IMR-90 (cell line): ENCODE measurements around the gene CASK. TPM values are rescaled to one million over a fixed set of nuclear protein-coding genes. Genes with fewer than 3 reads are reported as not detected.

Experiments
- ATAC-seq: fragments of 200-7000 bp; cut with Tn5 transposase; 2 replicates; pipeline ENCODE4 v1.9.1; 2020; ENCODE audit warnings: low read depth, mild to moderate bottlenecking, moderate library complexity
- BruUV-seq: library from RNA; stranded (reverse); fragments of 400-500 nt; replicated peaks from 2 replicates; lab custom pipeline; 2021; lab: Mats Ljungman, UMichigan
- CTCF ChIA-PET: fragments of 300-600 bp; formaldehyde crosslinking; extraction: SDS; loops from one replicate; lab custom pipeline; 2021; ENCODE audit warnings: antibody characterized with exemption; lab: Yijun Ruan, JAX
- POLR2A ChIA-PET: fragments of 300-600 bp; sonication (Branson Sonifier 250); formaldehyde crosslinking; loops from one replicate; lab custom pipeline; 2022; ENCODE audit warnings: antibody characterized with exemption; ENCODE audit not compliant: unreplicated experiment; lab: Charles Lee
- DNase-seq: peaks from one replicate; pipeline ENCODE4 v3.0.0; 2013
- H2AFZ ChIP-seq: replicated peaks from 2 replicates; pipeline ENCODE3; 2013; ENCODE audit warnings: low read length, mild to moderate bottlenecking; ENCODE audit not compliant: poor library complexity
- H2AK5ac ChIP-seq: 2 replicates; pipeline ENCODE4 v1.6.1; 2013; ENCODE audit warnings: low read depth, low read length, inconsistent platforms
- H2AK9ac ChIP-seq: replicated peaks from 2 replicates; pipeline ENCODE3; 2013; ENCODE audit warnings: mild to moderate bottlenecking, low read depth, low read length, moderate library complexity; ENCODE audit not compliant: poor library complexity
- H2BK120ac ChIP-seq: 2 replicates; pipeline ENCODE4 v1.6.1; 2013; ENCODE audit warnings: low read depth, low read length, inconsistent platforms
- H2BK15ac ChIP-seq: 3 replicates; pipeline ENCODE4 v1.6.1; 2013; ENCODE audit warnings: low read depth, low read length, inconsistent platforms
- H2BK20ac ChIP-seq: 2 replicates; pipeline ENCODE4 v1.6.1; 2013; ENCODE audit warnings: low read depth, mild to moderate bottlenecking, inconsistent platforms, low read length, moderate library complexity
- H2BK5ac ChIP-seq: 2 replicates; pipeline ENCODE4 v1.6.1; 2013; ENCODE audit warnings: mild to moderate bottlenecking, low read depth, low read length, inconsistent platforms; ENCODE audit not compliant: poor library complexity, severe bottlenecking
- H3K14ac ChIP-seq: replicated peaks from 2 replicates; pipeline ENCODE4 v1.6.1; 2013; ENCODE audit warnings: low read depth, low read length, inconsistent platforms
- H3K18ac ChIP-seq: 2 replicates; pipeline ENCODE4 v1.6.1; 2013; ENCODE audit warnings: low read depth, low read length, control low read depth
- H3K23ac ChIP-seq: 2 replicates; pipeline ENCODE4 v1.6.1; 2013; ENCODE audit warnings: low read depth, low read length, inconsistent platforms
- H3K27ac ChIP-seq: 2 replicates; pipeline ENCODE4 v1.5.1; 2013; ENCODE audit warnings: mild to moderate bottlenecking, control low read depth, low read length; ENCODE audit not compliant: insufficient read depth
- H3K27me3 ChIP-seq: 2 replicates; pipeline ENCODE4 v1.6.1; 2013; ENCODE audit warnings: low read length; ENCODE audit not compliant: control insufficient read depth, insufficient read depth
- H3K36me3 ChIP-seq: 2 replicates; pipeline ENCODE4 v1.6.1; 2013; ENCODE audit warnings: low read length, mixed read lengths; ENCODE audit not compliant: control insufficient read depth, insufficient read depth
- H3K4ac ChIP-seq: 2 replicates; pipeline ENCODE4 v1.6.1; 2013; ENCODE audit warnings: low read depth, low read length, inconsistent platforms
- H3K4me1 ChIP-seq: 2 replicates; pipeline ENCODE4 v1.6.1; 2013; ENCODE audit warnings: low read length, mixed read lengths; ENCODE audit not compliant: control insufficient read depth, insufficient read depth
- H3K4me2 ChIP-seq: 2 replicates; pipeline ENCODE4 v1.6.1; 2013; ENCODE audit warnings: low read depth, mild to moderate bottlenecking, control low read depth, low read length, moderate library complexity
- H3K4me3 ChIP-seq: 2 replicates; pipeline ENCODE4 v1.5.1; 2013; ENCODE audit warnings: low read depth, mild to moderate bottlenecking, control low read depth, low read length, moderate library complexity; ENCODE audit not compliant: insufficient read depth
- H3K56ac ChIP-seq: 2 replicates; pipeline ENCODE4 v1.6.1; 2013; ENCODE audit warnings: low read length, inconsistent platforms; ENCODE audit not compliant: insufficient read depth; ENCODE audit errors: extremely low read depth
- H3K79me1 ChIP-seq, 2 experiments: 2 replicates each; pipeline ENCODE4 v1.6.1; 2013; ENCODE audit warnings: low read length in 2 of 2, inconsistent platforms in 1 of 2, low read depth in 1 of 2
- H3K9ac ChIP-seq: 2 replicates; pipeline ENCODE4 v1.6.1; 2013; ENCODE audit warnings: low read depth, low read length, control low read depth
- H3K9me1 ChIP-seq: 2 replicates; pipeline ENCODE4 v1.6.1; 2013; ENCODE audit warnings: low read length, inconsistent platforms; ENCODE audit not compliant: insufficient read depth
- H3K9me3 ChIP-seq: 2 replicates; pipeline ENCODE4 v1.6.1; 2013; ENCODE audit warnings: low read length; ENCODE audit not compliant: control insufficient read depth, insufficient read depth
- H4K20me1 ChIP-seq: 2 replicates; pipeline ENCODE4 v1.6.1; 2013; ENCODE audit warnings: low read length, inconsistent platforms; ENCODE audit not compliant: insufficient read depth
- H4K5ac ChIP-seq: 2 replicates; pipeline ENCODE4 v1.6.1; 2013; ENCODE audit warnings: mild to moderate bottlenecking, low read depth, low read length, control low read depth
- H4K8ac ChIP-seq, 2 experiments: 2 replicates each; pipeline ENCODE4 v1.6.1; 2013; ENCODE audit warnings: low read depth in 2 of 2, low read length in 2 of 2, control low read depth in 1 of 2, inconsistent platforms in 1 of 2
- H4K91ac ChIP-seq: 2 replicates; pipeline ENCODE4 v1.6.1; 2013; ENCODE audit warnings: low read depth, low read length, inconsistent platforms; ENCODE audit not compliant: insufficient read depth
- BHLHE40 ChIP-seq: fragments of 150-350 bp; IDR thresholded peaks from 2 replicates; pipeline ENCODE4 v1.6.1; 2016; ENCODE audit warnings: mild to moderate bottlenecking, low read depth, low read length
- CEBPB ChIP-seq: IDR thresholded peaks from 2 replicates; pipeline ENCODE4 v1.6.1; 2012; ENCODE audit warnings: low read depth, low read length, improper control_type of control experiment
- CHD1 ChIP-seq: IDR thresholded peaks from 2 replicates; pipeline ENCODE4 v1.6.1; 2012; ENCODE audit warnings: low read depth, low read length, improper control_type of control experiment
- FOS ChIP-seq: fragments of 150-350 bp; IDR thresholded peaks from 2 replicates; pipeline ENCODE4 v1.6.1; 2016; ENCODE audit warnings: low read depth, low read length
- MAFK ChIP-seq: IDR thresholded peaks from 2 replicates; pipeline ENCODE4 v1.6.1; 2012; ENCODE audit warnings: low read depth, low read length, improper control_type of control experiment
- MAZ ChIP-seq: IDR thresholded peaks from 2 replicates; pipeline ENCODE4 v1.6.1; 2012; ENCODE audit warnings: low read depth, mild to moderate bottlenecking, low read length, improper control_type of control experiment, moderate library complexity, borderline replicate concordance
- MXI1 ChIP-seq: IDR thresholded peaks from 2 replicates; pipeline ENCODE4 v1.6.1; 2012; ENCODE audit warnings: low read depth, mild to moderate bottlenecking, low read length, moderate library complexity, borderline replicate concordance
- NFE2L2 ChIP-seq: fragments of 150-350 bp; IDR thresholded peaks from 2 replicates; pipeline ENCODE4 v1.6.1; 2016; ENCODE audit warnings: low read depth, mild to moderate bottlenecking, low read length
- POLR2A ChIP-seq: IDR thresholded peaks from 2 replicates; pipeline ENCODE4 v1.6.1; 2012; ENCODE audit warnings: mild to moderate bottlenecking, low read depth, low read length
- RAD21 ChIP-seq: IDR thresholded peaks from 2 replicates; pipeline ENCODE4 v1.6.1; 2012; ENCODE audit warnings: low read length, improper control_type of control experiment
- RCOR1 ChIP-seq: IDR thresholded peaks from 2 replicates; pipeline ENCODE4 v1.6.1; 2012; ENCODE audit warnings: mild to moderate bottlenecking, low read length, improper control_type of control experiment; ENCODE audit not compliant: insufficient replicate concordance
- RFX5 ChIP-seq: IDR thresholded peaks from 2 replicates; pipeline ENCODE4 v1.8.0; 2012; ENCODE audit warnings: low read depth, mild to moderate bottlenecking, low read length, moderate library complexity
- SMC3 ChIP-seq: fragments of 150-350 bp; IDR thresholded peaks from 2 replicates; pipeline ENCODE4 v1.6.1; 2016; ENCODE audit warnings: low read depth, mild to moderate bottlenecking, antibody characterized with exemption, low read length, moderate library complexity
- WGBS, 2 experiments: methylation state at CpG; one replicate each; pipeline versions ENCODE4 v1.1.5 to v1.1.7; 2013; ENCODE audit warnings: missing lambda C conversion rate in 2 of 2; ENCODE audit not compliant: insufficient read length in 1 of 2; ENCODE audit errors: extremely low coverage in 2 of 2; 5-methylcytosine and 5-hydroxymethylcytosine counted together
- dilution Hi-C: fragments of 300-500 bp; cut with HindIII; formaldehyde crosslinking; loops from one replicate; pipeline ENCODE4 v1.14.3; 2018; ENCODE audit warnings: low sequenced_read_pairs; ENCODE audit not compliant: unreplicated experiment
- in situ Hi-C: fragments of 300-500 bp; cut with MboI; formaldehyde crosslinking; loops from 3 replicates; pipeline ENCODE4 v1.14.3; 2019; ENCODE audit warnings: low sequenced_read_pairs, inconsistent platforms, mixed read lengths
- intact Hi-C: fragments of 100-400 bp; cut with micrococcal nuclease; formaldehyde crosslinking; loops from 2 replicates; pipeline ENCODE4 v1.10.0; 2022
- polyA plus RNA-seq, 3 experiments: library from polyadenylated mRNA; depleted of rRNA; stranded (reverse); fragments of >200 nt; gene quantifications; 2 replicates each; pipeline ENCODE4 v1.2.3, GENCODE V29; 2012; ENCODE audit warnings: low replicate concordance in 1 of 3
- total RNA-seq: library from RNA; depleted of rRNA; stranded (reverse); fragments of >200 nt; gene quantifications from 2 replicates; pipeline ENCODE4 v1.2.3, GENCODE V29; 2012
- TF ChIP-seq, protein P1 (sequence below): fragments of 150-350 bp; IDR thresholded peaks from 2 replicates; pipeline ENCODE4 v1.6.1; 2017; ENCODE audit warnings: mild to moderate bottlenecking, antibody characterized with exemption, low read length, low read depth
- TF ChIP-seq, protein P2 (sequence below): fragments of 150-350 bp; IDR thresholded peaks from 2 replicates; pipeline ENCODE4 v1.6.1; 2016; ENCODE audit warnings: low read depth, mild to moderate bottlenecking, low read length, moderate library complexity, borderline replicate concordance
- TF ChIP-seq, protein P3 (sequence below): conservative IDR thresholded peaks from 2 replicates; pipeline ENCODE4 v1.5.1; 2012; ENCODE audit warnings: mild to moderate bottlenecking, low read depth, low read length, improper control_type of control experiment

CASK gene
- total and polyA plus RNA-seq, 2 of the 4 experiments (the other 2 are of a cell fraction) = 9.4 to 17.7 TPM

DNA sequence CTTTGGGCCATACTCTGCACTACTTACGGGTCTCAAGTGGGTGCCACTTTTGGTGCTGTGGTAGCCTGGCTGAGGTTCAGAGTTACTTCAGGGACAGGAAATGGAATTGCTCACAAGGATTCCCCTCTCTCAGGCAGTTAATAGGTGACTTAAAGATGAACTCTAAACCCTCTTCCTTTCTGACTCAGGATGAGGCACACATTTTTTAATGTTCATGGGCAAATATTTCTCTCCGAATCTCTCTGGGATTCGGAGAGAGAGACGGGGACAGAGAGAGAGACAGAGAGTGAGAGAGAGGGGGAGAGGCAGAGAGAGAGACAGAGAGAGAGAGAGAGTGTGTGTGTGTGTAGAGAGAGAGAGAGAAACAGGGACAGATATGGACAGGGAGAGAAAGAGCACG, 396.4 kb downstream of the CASK start:
- Histone ChIP-seq H2BK120ac (no peak overlapping the region), H3K79me1 (no peaks in the 10 kb centered on the region), H3K9ac (no peak overlapping the region), H3K56ac (no peak overlapping the region), H3K36me3 (peaks cover 16% of the 10 kb centered on the region), H3K4me3 (no peak overlapping the region), H3K23ac (no peak overlapping the region), H3K4me2 (no peak overlapping the region), H3K27ac (no peak overlapping the region; the same call in 1 of the 2 replicates), H4K20me1 (no peaks in the 10 kb centered on the region; the same call in 1 of the 2 replicates), H3K18ac (no peak overlapping the region), H3K4me1 (peaks cover 2% of the 10 kb centered on the region), H2AFZ (no peak overlapping the region), H2AK9ac (no peak overlapping the region), H3K27me3 (peaks cover 9% of the 10 kb centered on the region), H4K91ac (no peak overlapping the region), H2AK5ac (no peak overlapping the region), H3K9me1 (peaks cover 5% of the 10 kb centered on the region; the same call in 1 of the 2 replicates), H4K5ac (no peak overlapping the region), H3K14ac (no peak overlapping the region), H2BK15ac (no peak overlapping the region), H4K8ac (no peak overlapping the region), H2BK20ac (no peak overlapping the region), H2BK5ac (peak overlapping the region; percentile 48), H3K9me3 (no peaks in the 10 kb centered on the region), H3K4ac (no peak overlapping the region)
- TF ChIP-seq FOS (no peak), RAD21 (no peak), MAFK (no peak), POLR2A (no peak), RCOR1 (no peak), BHLHE40 (no peak), NFE2L2 (no peak), CEBPB (no peak), MAZ (no peak), RFX5 (no peak), CHD1 (no peak), SMC3 (no peak), MXI1 (no peak)
- TF ChIP-seq, protein P1, sequence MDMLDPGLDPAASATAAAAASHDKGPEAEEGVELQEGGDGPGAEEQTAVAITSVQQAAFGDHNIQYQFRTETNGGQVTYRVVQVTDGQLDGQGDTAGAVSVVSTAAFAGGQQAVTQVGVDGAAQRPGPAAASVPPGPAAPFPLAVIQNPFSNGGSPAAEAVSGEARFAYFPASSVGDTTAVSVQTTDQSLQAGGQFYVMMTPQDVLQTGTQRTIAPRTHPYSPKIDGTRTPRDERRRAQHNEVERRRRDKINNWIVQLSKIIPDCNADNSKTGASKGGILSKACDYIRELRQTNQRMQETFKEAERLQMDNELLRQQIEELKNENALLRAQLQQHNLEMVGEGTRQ = no peak
- TF ChIP-seq, protein P2, sequence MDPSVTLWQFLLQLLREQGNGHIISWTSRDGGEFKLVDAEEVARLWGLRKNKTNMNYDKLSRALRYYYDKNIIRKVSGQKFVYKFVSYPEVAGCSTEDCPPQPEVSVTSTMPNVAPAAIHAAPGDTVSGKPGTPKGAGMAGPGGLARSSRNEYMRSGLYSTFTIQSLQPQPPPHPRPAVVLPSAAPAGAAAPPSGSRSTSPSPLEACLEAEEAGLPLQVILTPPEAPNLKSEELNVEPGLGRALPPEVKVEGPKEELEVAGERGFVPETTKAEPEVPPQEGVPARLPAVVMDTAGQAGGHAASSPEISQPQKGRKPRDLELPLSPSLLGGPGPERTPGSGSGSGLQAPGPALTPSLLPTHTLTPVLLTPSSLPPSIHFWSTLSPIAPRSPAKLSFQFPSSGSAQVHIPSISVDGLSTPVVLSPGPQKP = no peak
- TF ChIP-seq, protein P3, sequence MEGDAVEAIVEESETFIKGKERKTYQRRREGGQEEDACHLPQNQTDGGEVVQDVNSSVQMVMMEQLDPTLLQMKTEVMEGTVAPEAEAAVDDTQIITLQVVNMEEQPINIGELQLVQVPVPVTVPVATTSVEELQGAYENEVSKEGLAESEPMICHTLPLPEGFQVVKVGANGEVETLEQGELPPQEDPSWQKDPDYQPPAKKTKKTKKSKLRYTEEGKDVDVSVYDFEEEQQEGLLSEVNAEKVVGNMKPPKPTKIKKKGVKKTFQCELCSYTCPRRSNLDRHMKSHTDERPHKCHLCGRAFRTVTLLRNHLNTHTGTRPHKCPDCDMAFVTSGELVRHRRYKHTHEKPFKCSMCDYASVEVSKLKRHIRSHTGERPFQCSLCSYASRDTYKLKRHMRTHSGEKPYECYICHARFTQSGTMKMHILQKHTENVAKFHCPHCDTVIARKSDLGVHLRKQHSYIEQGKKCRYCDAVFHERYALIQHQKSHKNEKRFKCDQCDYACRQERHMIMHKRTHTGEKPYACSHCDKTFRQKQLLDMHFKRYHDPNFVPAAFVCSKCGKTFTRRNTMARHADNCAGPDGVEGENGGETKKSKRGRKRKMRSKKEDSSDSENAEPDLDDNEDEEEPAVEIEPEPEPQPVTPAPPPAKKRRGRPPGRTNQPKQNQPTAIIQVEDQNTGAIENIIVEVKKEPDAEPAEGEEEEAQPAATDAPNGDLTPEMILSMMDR = no peak
- DNase-seq = peak; percentile 65
- dilution Hi-C loops (no loop called here), in situ Hi-C loops (no loop called here), intact Hi-C loops (loop anchor here (5.0 kb wide), 1 partner anchor 175 kb away; no protein-coding TSS in a partner anchor)
- BruUV-seq = no TSS peak
- ChIA-PET CTCF (no interaction called here), POLR2A (no interaction called here)
- ATAC-seq = peak; percentile 54
- WGBS, 2 experiments = no CpG with 5 or more reads among the region's 5 CpGs
